ENCODE data around the gene UCN2. TPM values are rescaled to one million over a fixed set of nuclear protein-coding genes. Genes with fewer than 3 reads are reported as not detected.
A peak's percentile ranks its signal among the peaks of the same experiment; 100 is the strongest.

The UCN2 gene, protein sequence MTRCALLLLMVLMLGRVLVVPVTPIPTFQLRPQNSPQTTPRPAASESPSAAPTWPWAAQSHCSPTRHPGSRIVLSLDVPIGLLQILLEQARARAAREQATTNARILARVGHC
- total RNA-seq = 1 to 10 TPM; 2.6 to 5.3 (median 3.4) TPM

DNA sequence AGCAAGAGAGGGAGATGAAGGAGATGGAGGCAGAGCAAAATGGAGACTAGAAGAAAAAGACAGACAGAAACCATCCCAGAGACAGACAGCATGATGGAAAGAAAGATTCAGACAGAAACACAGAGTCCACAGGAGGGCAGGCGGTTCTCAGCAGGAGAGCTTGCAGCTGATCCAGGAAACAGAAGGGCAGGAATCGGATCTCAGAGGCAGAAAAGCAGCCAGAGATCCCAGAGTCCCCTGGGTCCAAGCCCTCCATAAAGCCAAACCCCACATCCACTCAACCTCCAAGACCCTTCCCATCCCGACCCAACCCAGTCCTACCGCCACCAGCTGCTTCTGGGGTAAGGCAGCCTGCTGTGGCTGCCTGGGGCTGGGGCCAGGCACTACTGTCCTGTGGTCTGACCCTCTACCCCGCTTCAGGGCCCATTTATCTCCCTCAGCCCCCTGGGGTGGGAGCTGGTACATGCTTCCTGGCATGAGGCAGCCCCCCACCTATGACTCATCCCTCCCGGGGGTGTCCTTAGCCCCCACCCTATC, at the start of gene UCN2:
Gene UCN2 (minus strand): TSS at position 400 of the 537 bp plus-strand sequence. CDS start 657 bp downstream, outside the sequence.
- H3K4me1 ChIP-seq = peaks cover 16 to 51% (median 25%) of the 10 kb centered on the region in 3 donors
- no peak for DNase-seq
- peaks cover 0 to 32% (median 0%) of the 10 kb centered on the region in 3 donors for H3K36me3 ChIP-seq
- WGBS, 2 donors = 82% methylated on average over 2 to 5 of the region's 6 CpGs
- intact Hi-C loops (cut with DNase I) = no loop called here
- TF ChIP-seq, protein P1, sequence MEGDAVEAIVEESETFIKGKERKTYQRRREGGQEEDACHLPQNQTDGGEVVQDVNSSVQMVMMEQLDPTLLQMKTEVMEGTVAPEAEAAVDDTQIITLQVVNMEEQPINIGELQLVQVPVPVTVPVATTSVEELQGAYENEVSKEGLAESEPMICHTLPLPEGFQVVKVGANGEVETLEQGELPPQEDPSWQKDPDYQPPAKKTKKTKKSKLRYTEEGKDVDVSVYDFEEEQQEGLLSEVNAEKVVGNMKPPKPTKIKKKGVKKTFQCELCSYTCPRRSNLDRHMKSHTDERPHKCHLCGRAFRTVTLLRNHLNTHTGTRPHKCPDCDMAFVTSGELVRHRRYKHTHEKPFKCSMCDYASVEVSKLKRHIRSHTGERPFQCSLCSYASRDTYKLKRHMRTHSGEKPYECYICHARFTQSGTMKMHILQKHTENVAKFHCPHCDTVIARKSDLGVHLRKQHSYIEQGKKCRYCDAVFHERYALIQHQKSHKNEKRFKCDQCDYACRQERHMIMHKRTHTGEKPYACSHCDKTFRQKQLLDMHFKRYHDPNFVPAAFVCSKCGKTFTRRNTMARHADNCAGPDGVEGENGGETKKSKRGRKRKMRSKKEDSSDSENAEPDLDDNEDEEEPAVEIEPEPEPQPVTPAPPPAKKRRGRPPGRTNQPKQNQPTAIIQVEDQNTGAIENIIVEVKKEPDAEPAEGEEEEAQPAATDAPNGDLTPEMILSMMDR (IDR thresholded peaks at IDR 0.05) = no peak
- TF ChIP-seq POLR2A (IDR thresholded peaks at IDR 0.05) = no peak
- H3K27me3 ChIP-seq = no peaks in the 10 kb centered on the region
- peak within 1 kb of the TSS in 3 of 4 donors; percentile 21 to 30 (median 21) for H3K27ac ChIP-seq
- H3K4me3 ChIP-seq = no peak within 1 kb of the TSS
- H3K9me3 ChIP-seq = no peaks in the 10 kb centered on the region

DNA sequence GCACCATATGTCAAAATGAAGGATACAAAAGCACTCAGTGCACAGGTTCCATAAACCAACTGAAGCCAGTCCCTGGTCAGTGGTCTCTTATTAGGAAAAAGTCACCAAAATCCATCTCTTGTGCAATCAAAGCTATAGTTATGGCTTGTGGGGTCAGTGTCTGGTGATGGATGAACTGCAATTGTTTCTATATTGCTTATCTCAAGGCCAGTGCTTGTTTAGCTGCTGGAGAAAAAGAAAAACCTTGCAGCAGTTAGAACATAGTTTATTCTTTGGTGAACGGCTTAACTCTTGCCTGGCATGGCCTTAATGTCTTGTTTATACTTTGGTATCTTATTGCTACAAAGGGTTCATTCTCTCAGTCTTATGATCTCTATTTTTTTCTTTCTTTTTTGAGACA, 48.7 kb upstream of the UCN2 start:
- H3K4me3 ChIP-seq = no peak overlapping the region
- intact Hi-C loops (cut with DNase I) = no loop called here
- no peak for DNase-seq
- peaks cover 0 to 7% (median 3%) of the 10 kb centered on the region in 3 donors for H3K9me3 ChIP-seq
- H3K4me1 ChIP-seq = peaks cover 5 to 25% (median 9%) of the 10 kb centered on the region in 3 donors
- no peak overlapping the region for H3K27ac ChIP-seq
- no peaks in the 10 kb centered on the region for H3K36me3 ChIP-seq
- 52 to 81% methylated on average over 1 of the region's 1 CpG for WGBS, 2 donors
- no peak for TF ChIP-seq POLR2A (IDR thresholded peaks at IDR 0.05)
- TF ChIP-seq, protein P1 (IDR thresholded peaks at IDR 0.05) = no peak
- no peaks in the 10 kb centered on the region for H3K27me3 ChIP-seq

DNA sequence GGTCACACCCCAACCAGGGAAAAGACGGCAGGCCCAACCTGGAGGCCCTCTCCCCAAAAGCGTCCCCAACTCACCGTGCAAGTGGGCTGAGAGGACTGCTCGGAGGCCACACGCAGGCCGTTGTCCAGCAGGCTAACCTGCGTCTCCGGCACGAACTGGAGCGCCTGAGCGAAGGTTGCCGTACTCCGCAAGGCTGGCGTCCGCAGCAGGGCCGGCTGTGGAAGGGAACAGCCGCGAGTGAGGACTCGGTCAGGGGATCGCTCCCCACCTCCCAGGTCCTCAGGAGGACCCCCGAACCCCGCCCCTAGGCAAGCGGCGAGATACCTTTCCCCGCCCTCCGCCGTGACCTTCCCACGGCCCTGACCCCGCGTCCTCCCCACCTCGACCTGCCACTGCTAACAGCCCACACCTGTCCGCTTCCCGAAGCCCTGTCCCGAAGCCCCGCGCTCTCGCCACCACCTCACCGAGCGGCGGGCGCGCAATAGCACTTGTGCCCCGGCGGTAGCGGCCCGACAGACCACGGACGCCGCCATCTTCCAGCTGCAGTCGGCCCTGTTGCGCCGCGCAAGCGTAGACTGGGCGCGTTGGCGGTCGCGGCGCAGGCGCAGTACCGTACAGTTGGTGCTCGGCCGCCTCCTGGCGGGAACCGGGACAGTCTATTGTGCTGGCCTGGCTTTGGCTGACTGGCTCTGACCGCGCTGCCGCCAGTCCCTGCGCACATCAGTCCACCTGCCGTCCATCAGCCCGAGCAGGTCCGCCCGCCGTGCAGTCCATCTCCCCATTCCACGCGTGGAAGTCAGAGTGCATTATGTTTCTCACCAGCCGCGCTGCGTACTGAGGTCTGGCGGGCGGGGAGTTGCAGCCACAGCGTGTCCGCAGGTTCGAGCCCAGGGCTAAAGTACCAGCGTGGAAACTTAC, 45.8 kb upstream of the UCN2 start, which contains the start of gene UQCRC1:
Gene UQCRC1 (minus strand): TSS at position 559 of the 918 bp plus-strand sequence. CDS start 26 bp downstream, at position 533.
- Histone ChIP-seq H3K36me3 (peaks cover 14 to 28% (median 22%) of the 10 kb centered on the region in 3 donors), H3K4me3 (peak within 1 kb of the TSS; percentile 85 to 97 (median 90)), H3K9me3 (no peaks in the 10 kb centered on the region), H3K4me1 (peaks cover 5 to 42% (median 9%) of the 10 kb centered on the region in 3 donors), H3K27me3 (no peaks in the 10 kb centered on the region), H3K27ac (peak within 1 kb of the TSS; percentile 93 to 96 (median 94))
- peak; percentile 33 for DNase-seq
- intact Hi-C loops (cut with DNase I) = no loop called here
- peak in 3 of 4 donors; percentile 65 to 90 (median 80) for TF ChIP-seq POLR2A (IDR thresholded peaks at IDR 0.05)
- TF ChIP-seq, protein P1 (IDR thresholded peaks at IDR 0.05) = peak; percentile 67 to 94 (median 83)
- WGBS, 2 donors = 10 to 11% methylated on average over 20 to 23 of the region's 86 CpGs

DNA sequence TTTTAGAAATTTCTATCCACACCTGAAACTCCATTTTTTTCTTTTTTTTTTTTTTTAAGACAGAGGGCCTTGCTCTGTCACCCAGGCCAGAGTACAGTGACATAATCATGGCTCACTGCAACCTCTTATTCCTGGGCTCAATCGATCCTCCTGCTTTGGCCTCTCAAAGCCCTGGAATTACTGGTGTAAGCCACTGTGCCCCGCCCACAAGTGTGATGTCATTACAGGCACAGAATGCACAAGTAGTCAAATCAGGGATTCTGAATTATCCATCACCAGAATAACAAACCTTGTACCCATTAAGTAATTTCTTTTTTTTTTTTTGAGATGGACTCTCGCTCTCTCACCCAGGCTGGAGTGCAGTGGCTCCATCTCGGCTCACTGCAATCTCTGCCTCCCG, 43.9 kb upstream of the UCN2 start:
- Histone ChIP-seq H3K36me3 (peaks cover 31 to 46% (median 39%) of the 10 kb centered on the region in 3 donors), H3K4me3 (no peak overlapping the region), H3K9me3 (no peaks in the 10 kb centered on the region), H3K27me3 (no peaks in the 10 kb centered on the region), H3K4me1 (peaks cover 5 to 42% (median 9%) of the 10 kb centered on the region in 3 donors), H3K27ac (no peak overlapping the region)
- no peak for TF ChIP-seq POLR2A (IDR thresholded peaks at IDR 0.05)
- TF ChIP-seq, protein P1 (IDR thresholded peaks at IDR 0.05) = no peak
- DNase-seq = no peak
- WGBS, 2 donors = 86 to 91% methylated on average over 5 of the region's 5 CpGs
- intact Hi-C loops (cut with DNase I) = no loop called here
